HepG2 (cell line): Measurements from ENCODE around the gene NELFCD. TPM values are rescaled to one million over a fixed set of nuclear protein-coding genes. Genes with fewer than 3 reads are reported as not detected.
A peak's percentile ranks its signal among the peaks of the same experiment; 100 is the strongest.

ENCODE experiments used
- FOSL2 ChIP-seq: sonication (generic); formaldehyde crosslinking; IDR thresholded peaks from 2 replicates; pipeline ENCODE4 v1.4.0; 2020; ENCODE audit warnings: missing genetic modification reagents
- HNRNPUL1 ChIP-seq: fragments of 200-400 bp; formaldehyde crosslinking; IDR thresholded peaks from 2 replicates; pipeline ENCODE4 v1.6.1; 2017; ENCODE audit warnings: low read depth, mild to moderate bottlenecking, low read length, moderate library complexity
- IKZF1 ChIP-seq: fragments of 450-650 bp; IDR thresholded peaks from 2 replicates; pipeline ENCODE4 v1.7.1; 2016
- NFATC3 ChIP-seq: sonication (generic); formaldehyde crosslinking; IDR thresholded peaks from 2 replicates; pipeline ENCODE4 v1.5.1; 2020; ENCODE audit warnings: mild to moderate bottlenecking, missing genetic modification reagents
- RARA ChIP-seq: IDR thresholded peaks from 2 replicates; pipeline ENCODE4 v1.6.1; 2016; ENCODE audit warnings: missing genetic modification reagents, missing compliant biosample characterization
- REXO4 ChIP-seq: sonication (generic); formaldehyde crosslinking; IDR thresholded peaks from 2 replicates; pipeline ENCODE4 v1.8.0; 2022; ENCODE audit warnings: missing genetic modification reagents, mild to moderate bottlenecking, borderline replicate concordance
- RFX5 ChIP-seq: IDR thresholded peaks from 2 replicates; pipeline ENCODE4 v1.6.1; 2011; ENCODE audit warnings: low read depth, low read length, improper control_type of control experiment
- RFXANK ChIP-seq: IDR thresholded peaks from 2 replicates; pipeline ENCODE4 v1.6.1; 2016
- RORA ChIP-seq: sonication (generic); formaldehyde crosslinking; IDR thresholded peaks from 2 replicates; pipeline ENCODE4 v1.5.0; 2020; ENCODE audit warnings: mild to moderate bottlenecking, missing genetic modification reagents, moderate library complexity
- SOX5 ChIP-seq: IDR thresholded peaks from 2 replicates; pipeline ENCODE4 v1.6.1; 2016; ENCODE audit warnings: borderline replicate concordance
- SRF ChIP-seq: IDR thresholded peaks from 2 replicates; pipeline ENCODE4 v1.6.1; 2011; ENCODE audit warnings: mild to moderate bottlenecking, low read depth, low read length, moderate library complexity
- TP53 ChIP-seq: sonication (generic); formaldehyde crosslinking; conservative IDR thresholded peaks from 2 replicates; pipeline ENCODE4 v1.4.0; 2020; ENCODE audit warnings: missing genetic modification reagents
- YEATS2 ChIP-seq: sonication (generic); formaldehyde crosslinking; IDR thresholded peaks from 2 replicates; pipeline ENCODE4 v1.4.0; 2020; ENCODE audit warnings: missing genetic modification reagents, borderline replicate concordance
- ZNF292 ChIP-seq: sonication (generic); formaldehyde crosslinking; IDR thresholded peaks from 2 replicates; pipeline ENCODE4 v1.8.1; 2022; ENCODE audit warnings: mild to moderate bottlenecking, low read depth, missing genetic modification reagents, borderline replicate concordance
- ZNF333 ChIP-seq: sonication (generic); formaldehyde crosslinking; IDR thresholded peaks from 2 replicates; pipeline ENCODE4 v1.4.0; 2020; ENCODE audit warnings: mild to moderate bottlenecking, missing genetic modification reagents, borderline replicate concordance
- ZNF572 ChIP-seq: sonication (generic); formaldehyde crosslinking; IDR thresholded peaks from 2 replicates; pipeline ENCODE4 v1.5.1; 2020; ENCODE audit warnings: mild to moderate bottlenecking, missing genetic modification reagents
- ZNF615 ChIP-seq: sonication (generic); formaldehyde crosslinking; IDR thresholded peaks from 2 replicates; pipeline ENCODE4 v1.5.0; 2020; ENCODE audit warnings: mild to moderate bottlenecking, missing genetic modification reagents, borderline replicate concordance
- ZNF619 ChIP-seq: sonication (generic); formaldehyde crosslinking; IDR thresholded peaks from 2 replicates; pipeline ENCODE4 v1.4.0; 2020; ENCODE audit warnings: mild to moderate bottlenecking, missing genetic modification reagents
- ZNF775 ChIP-seq: sonication (generic); formaldehyde crosslinking; IDR thresholded peaks from 2 replicates; pipeline ENCODE4 v1.4.0; 2020; ENCODE audit warnings: missing genetic modification reagents, mild to moderate bottlenecking, moderate library complexity, borderline replicate concordance
- polyA plus RNA-seq, 8 experiments: library from polyadenylated mRNA; depleted of rRNA in 3 of 8; stranded (reverse) in 7 of 8; unstranded in 1 of 8; fragments of >200 nt; fragmentation: Illumina TruSeq in 4 of 8; extraction: Trizol in 4 of 8; gene quantifications; 2 replicates each; pipeline versions ENCODE4 v1.2.1 to v1.2.3, GENCODE V29; 2011 to 2016; ENCODE audit warnings: low read depth in 4 of 8, missing spikeins in 1 of 8, mixed read lengths in 1 of 8; ENCODE audit not compliant: insufficient read depth in 1 of 8
- total RNA-seq, 5 experiments: library from RNA; depleted of rRNA; stranded (reverse); fragments of >200 nt; fragmentation: Illumina TruSeq; extraction: Trizol; gene quantifications; 2 replicates each; pipeline ENCODE4 v1.2.3, GENCODE V29; 2016; ENCODE audit warnings: low read depth in 1 of 5
- TF ChIP-seq, protein P1 (sequence below): sonication (generic); formaldehyde crosslinking; IDR thresholded peaks from 2 replicates; pipeline ENCODE4 v1.5.1; 2020; ENCODE audit warnings: mild to moderate bottlenecking, missing genetic modification reagents, moderate library complexity
- TF ChIP-seq, protein P2 (sequence below): sonication (generic); formaldehyde crosslinking; IDR thresholded peaks from 2 replicates; pipeline ENCODE4 v1.5.1; 2020; ENCODE audit warnings: missing genetic modification reagents, mild to moderate bottlenecking, borderline replicate concordance
- TF ChIP-seq, protein P3 (sequence below): sonication (generic); formaldehyde crosslinking; conservative IDR thresholded peaks from 2 replicates; pipeline ENCODE4 v1.8.0; 2022; ENCODE audit warnings: mild to moderate bottlenecking, moderate library complexity, missing genetic modification reagents
- TF ChIP-seq, protein P4 (sequence below): sonication (generic); formaldehyde crosslinking; IDR thresholded peaks from 2 replicates; pipeline ENCODE4 v1.4.0; 2020; ENCODE audit warnings: mild to moderate bottlenecking, missing genetic modification reagents

Gene NELFCD
- total and polyA plus RNA-seq, 2 of the 13 experiments (the other 11 are each of a cell fraction or from before 2014, with no cell fraction given): 159 to 203 TPM

DNA sequence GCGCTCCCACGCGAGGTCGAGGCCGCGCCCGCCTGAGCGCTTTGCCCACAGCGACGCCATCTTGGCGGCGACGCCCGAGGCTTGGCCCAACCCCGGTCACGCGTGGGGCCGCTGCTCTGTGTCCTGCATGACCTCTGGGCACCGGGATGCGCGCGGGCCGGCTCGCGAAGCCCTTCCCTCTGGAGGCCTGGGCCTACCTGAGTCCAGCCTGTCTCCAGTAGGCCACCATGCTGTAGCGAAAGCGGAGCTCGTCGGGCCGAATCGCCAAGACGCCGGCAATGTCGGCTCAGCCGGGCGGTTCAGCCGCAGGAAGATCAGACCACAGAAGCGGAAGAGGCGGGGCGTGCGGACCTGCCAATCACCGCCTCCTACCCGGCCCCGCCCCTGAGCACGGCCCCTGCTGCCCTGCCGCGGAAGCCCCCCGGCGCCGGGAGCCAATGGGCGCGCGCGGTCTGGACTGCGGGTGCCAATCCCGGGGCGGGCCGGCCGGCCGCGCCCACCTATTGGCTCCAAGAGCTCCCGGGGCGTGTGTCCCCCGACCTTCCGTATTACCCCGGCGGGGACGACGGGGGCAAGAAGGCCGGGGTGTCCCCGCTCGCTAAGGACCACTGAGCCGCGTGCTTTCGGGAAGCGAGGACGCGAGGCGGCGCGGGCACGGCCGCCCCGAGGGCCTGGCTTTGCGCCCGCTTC is 51.1 kb downstream of the NELFCD start, which contains the start of gene ATP5F1E (continued):
- TF ChIP-seq ZNF615 (CRISPR knock-in tag) (no peak), ZNF333 (peak; percentile 99), REXO4 (CRISPR knock-in tag) (peak; percentile 81), ZNF619 (CRISPR knock-in tag) (peak; percentile 97), NFATC3 (CRISPR knock-in tag) (0 out of 2 replicates have a peak, but pooled peaks have one; percentile 37), HNRNPUL1 (no peak; the same call in 1 of the 2 replicates), TP53 (peak; percentile 15; the same call in 1 of the 2 replicates), SOX5 (0 out of 2 replicates have a peak, but pooled peaks have one; percentile 48), RFXANK (no peak), RORA (CRISPR knock-in tag) (no peak), ZNF572 (CRISPR knock-in tag) (peak; percentile 89), ZNF292 (CRISPR knock-in tag) (no peak; the same call in 1 of the 2 replicates), ZNF775 (CRISPR knock-in tag) (0 out of 2 replicates have a peak, but pooled peaks have one; percentile 46), RARA (CRISPR knock-in tag) (peak; percentile 60), YEATS2 (peak; percentile 91), IKZF1 (no peak), SRF (no peak), FOSL2 (peak; percentile 37), RFX5 (peak; percentile 77)
- TF ChIP-seq, protein P1, sequence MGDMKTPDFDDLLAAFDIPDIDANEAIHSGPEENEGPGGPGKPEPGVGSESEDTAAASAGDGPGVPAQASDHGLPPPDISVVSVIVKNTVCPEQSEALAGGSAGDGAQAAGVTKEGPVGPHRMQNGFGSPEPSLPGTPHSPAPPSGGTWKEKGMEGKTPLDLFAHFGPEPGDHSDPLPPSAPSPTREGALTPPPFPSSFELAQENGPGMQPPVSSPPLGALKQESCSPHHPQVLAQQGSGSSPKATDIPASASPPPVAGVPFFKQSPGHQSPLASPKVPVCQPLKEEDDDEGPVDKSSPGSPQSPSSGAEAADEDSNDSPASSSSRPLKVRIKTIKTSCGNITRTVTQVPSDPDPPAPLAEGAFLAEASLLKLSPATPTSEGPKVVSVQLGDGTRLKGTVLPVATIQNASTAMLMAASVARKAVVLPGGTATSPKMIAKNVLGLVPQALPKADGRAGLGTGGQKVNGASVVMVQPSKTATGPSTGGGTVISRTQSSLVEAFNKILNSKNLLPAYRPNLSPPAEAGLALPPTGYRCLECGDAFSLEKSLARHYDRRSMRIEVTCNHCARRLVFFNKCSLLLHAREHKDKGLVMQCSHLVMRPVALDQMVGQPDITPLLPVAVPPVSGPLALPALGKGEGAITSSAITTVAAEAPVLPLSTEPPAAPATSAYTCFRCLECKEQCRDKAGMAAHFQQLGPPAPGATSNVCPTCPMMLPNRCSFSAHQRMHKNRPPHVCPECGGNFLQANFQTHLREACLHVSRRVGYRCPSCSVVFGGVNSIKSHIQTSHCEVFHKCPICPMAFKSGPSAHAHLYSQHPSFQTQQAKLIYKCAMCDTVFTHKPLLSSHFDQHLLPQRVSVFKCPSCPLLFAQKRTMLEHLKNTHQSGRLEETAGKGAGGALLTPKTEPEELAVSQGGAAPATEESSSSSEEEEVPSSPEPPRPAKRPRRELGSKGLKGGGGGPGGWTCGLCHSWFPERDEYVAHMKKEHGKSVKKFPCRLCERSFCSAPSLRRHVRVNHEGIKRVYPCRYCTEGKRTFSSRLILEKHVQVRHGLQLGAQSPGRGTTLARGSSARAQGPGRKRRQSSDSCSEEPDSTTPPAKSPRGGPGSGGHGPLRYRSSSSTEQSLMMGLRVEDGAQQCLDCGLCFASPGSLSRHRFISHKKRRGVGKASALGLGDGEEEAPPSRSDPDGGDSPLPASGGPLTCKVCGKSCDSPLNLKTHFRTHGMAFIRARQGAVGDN (CRISPR knock-in tag): peak; percentile 100
- TF ChIP-seq, protein P2, sequence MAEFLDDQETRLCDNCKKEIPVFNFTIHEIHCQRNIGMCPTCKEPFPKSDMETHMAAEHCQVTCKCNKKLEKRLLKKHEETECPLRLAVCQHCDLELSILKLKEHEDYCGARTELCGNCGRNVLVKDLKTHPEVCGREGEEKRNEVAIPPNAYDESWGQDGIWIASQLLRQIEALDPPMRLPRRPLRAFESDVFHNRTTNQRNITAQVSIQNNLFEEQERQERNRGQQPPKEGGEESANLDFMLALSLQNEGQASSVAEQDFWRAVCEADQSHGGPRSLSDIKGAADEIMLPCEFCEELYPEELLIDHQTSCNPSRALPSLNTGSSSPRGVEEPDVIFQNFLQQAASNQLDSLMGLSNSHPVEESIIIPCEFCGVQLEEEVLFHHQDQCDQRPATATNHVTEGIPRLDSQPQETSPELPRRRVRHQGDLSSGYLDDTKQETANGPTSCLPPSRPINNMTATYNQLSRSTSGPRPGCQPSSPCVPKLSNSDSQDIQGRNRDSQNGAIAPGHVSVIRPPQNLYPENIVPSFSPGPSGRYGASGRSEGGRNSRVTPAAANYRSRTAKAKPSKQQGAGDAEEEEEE (CRISPR knock-in tag): no peak
- TF ChIP-seq, protein P3, sequence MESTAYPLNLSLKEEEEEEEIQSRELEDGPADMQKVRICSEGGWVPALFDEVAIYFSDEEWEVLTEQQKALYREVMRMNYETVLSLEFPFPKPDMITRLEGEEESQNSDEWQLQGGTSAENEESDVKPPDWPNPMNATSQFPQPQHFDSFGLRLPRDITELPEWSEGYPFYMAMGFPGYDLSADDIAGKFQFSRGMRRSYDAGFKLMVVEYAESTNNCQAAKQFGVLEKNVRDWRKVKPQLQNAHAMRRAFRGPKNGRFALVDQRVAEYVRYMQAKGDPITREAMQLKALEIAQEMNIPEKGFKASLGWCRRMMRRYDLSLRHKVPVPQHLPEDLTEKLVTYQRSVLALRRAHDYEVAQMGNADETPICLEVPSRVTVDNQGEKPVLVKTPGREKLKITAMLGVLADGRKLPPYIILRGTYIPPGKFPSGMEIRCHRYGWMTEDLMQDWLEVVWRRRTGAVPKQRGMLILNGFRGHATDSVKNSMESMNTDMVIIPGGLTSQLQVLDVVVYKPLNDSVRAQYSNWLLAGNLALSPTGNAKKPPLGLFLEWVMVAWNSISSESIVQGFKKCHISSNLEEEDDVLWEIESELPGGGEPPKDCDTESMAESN (CRISPR knock-in tag): peak; percentile 95
- TF ChIP-seq, protein P4, sequence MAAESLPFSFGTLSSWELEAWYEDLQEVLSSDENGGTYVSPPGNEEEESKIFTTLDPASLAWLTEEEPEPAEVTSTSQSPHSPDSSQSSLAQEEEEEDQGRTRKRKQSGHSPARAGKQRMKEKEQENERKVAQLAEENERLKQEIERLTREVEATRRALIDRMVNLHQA (CRISPR knock-in tag): peak; percentile 44; the same call in 1 of the 2 replicates
